SK-N-SH treated with all-trans-retinoic acid at 6 μM for 48 hours (cell line): ENCODE data around the gene REEP6.

Source experiments
- GLIS3 ChIP-seq: fragments of 250-450 bp; sonication (Bioruptor Pico); IDR thresholded peaks from 2 replicates; pipeline ENCODE4 v1.5.0; 2020; ENCODE audit warnings: mild to moderate bottlenecking, moderate library complexity
- PPARA ChIP-seq: fragments of 250-450 bp; sonication (Bioruptor Pico); IDR thresholded peaks from 2 replicates; pipeline ENCODE4 v1.5.0; 2020; ENCODE audit warnings: mild to moderate bottlenecking, borderline replicate concordance
- TOX ChIP-seq: fragments of 250-450 bp; sonication (Bioruptor Pico); IDR thresholded peaks from 2 replicates; pipeline ENCODE4 v1.8.0; 2021; ENCODE audit warnings: mild to moderate bottlenecking, moderate library complexity, borderline replicate concordance
- ZFP30 ChIP-seq: fragments of 450-650 bp; formaldehyde crosslinking; IDR thresholded peaks from 2 replicates; pipeline ENCODE4 v1.5.0; 2022; ENCODE audit warnings: mild to moderate bottlenecking, moderate library complexity
- ZNF8 ChIP-seq: fragments of 450-650 bp; formaldehyde crosslinking; IDR thresholded peaks from 2 replicates; pipeline ENCODE4 v1.5.0; 2020; ENCODE audit warnings: mild to moderate bottlenecking, moderate library complexity
- TF ChIP-seq, protein P1 (sequence below): fragments of 250-450 bp; sonication (Bioruptor Pico); IDR thresholded peaks from 2 replicates; pipeline ENCODE4 v1.8.0; 2020; ENCODE audit warnings: mild to moderate bottlenecking, moderate library complexity, borderline replicate concordance

DNA sequence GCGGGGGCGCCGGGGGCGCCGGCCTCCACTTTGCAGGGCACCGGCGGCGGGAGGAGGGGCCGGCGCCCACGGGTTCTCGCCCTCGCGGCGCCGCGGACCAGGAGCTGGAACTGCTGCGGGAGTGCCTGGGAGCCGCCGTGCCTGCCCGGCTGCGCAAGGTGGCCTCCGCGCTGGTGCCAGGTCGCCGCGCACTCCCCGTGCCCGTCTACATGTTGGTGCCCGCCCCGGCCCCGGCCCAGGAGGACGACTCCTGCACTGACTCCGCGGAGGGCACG lies 23.8 kb upstream of the REEP6 start:
- no peak for TF ChIP-seq ZNF8 (CRISPR knock-in tag)
- TF ChIP-seq, protein P1, sequence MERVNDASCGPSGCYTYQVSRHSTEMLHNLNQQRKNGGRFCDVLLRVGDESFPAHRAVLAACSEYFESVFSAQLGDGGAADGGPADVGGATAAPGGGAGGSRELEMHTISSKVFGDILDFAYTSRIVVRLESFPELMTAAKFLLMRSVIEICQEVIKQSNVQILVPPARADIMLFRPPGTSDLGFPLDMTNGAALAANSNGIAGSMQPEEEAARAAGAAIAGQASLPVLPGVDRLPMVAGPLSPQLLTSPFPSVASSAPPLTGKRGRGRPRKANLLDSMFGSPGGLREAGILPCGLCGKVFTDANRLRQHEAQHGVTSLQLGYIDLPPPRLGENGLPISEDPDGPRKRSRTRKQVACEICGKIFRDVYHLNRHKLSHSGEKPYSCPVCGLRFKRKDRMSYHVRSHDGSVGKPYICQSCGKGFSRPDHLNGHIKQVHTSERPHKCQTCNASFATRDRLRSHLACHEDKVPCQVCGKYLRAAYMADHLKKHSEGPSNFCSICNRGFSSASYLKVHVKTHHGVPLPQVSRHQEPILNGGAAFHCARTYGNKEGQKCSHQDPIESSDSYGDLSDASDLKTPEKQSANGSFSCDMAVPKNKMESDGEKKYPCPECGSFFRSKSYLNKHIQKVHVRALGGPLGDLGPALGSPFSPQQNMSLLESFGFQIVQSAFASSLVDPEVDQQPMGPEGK = no peak
- TF ChIP-seq PPARA (CRISPR knock-in tag) = no peak
- TF ChIP-seq TOX (CRISPR knock-in tag) = no peak
- TF ChIP-seq GLIS3 (CRISPR knock-in tag) = no peak
- TF ChIP-seq ZFP30 (CRISPR knock-in tag) = no peak
